WTC11 (cell line): Measurements from ENCODE around the gene TCAP. TPM values are rescaled to one million over a fixed set of nuclear protein-coding genes. Genes with fewer than 3 reads are reported as not detected.

Experiments used
- ATAC-seq: fragments of 200-7000 bp; cut with Tn5 transposase; 2 replicates; pipeline ENCODE4 v1.10.0; 2021; ENCODE audit warnings: mild to moderate bottlenecking, moderate library complexity
- CTCF ChIA-PET: fragments of 300-600 bp; sonication (Branson Sonifier 250); formaldehyde crosslinking; loops from one replicate; lab custom pipeline; 2021; ENCODE audit warnings: antibody characterized with exemption; lab: Charles Lee
- POLR2A ChIA-PET: fragments of 350-600 bp; sonication (Branson Sonifier 250); formaldehyde crosslinking; loops from one replicate; lab custom pipeline; 2021; ENCODE audit warnings: antibody characterized with exemption; lab: Charles Lee
- DNase-seq: peaks from one replicate; pipeline ENCODE4 v3.0.0; 2021; ENCODE audit warnings: low spot score
- H3K27ac Mint-ChIP-seq: 2 replicates; pipeline ENCODE4 v1.8.0; 2021; ENCODE audit warnings: mixed read lengths
- H3K27me3 Mint-ChIP-seq: 2 replicates; pipeline ENCODE4 v1.8.0; 2021; ENCODE audit warnings: low read depth, mild to moderate bottlenecking, moderate library complexity, mixed read lengths
- H3K36me3 Mint-ChIP-seq: 2 replicates; pipeline ENCODE4 v1.8.0; 2021; ENCODE audit warnings: mixed read lengths
- H3K4me1 Mint-ChIP-seq: 2 replicates; pipeline ENCODE4 v1.8.0; 2022; ENCODE audit warnings: mixed read lengths
- H3K4me3 Mint-ChIP-seq: 2 replicates; pipeline ENCODE4 v1.8.0; 2021; ENCODE audit warnings: mild to moderate bottlenecking, moderate library complexity, mixed read lengths
- H3K9me3 Mint-ChIP-seq: 2 replicates; pipeline ENCODE4 v1.8.0; 2021; ENCODE audit warnings: mixed read lengths
- CREB1 ChIP-seq: sonication (generic); formaldehyde crosslinking; IDR thresholded peaks from 2 replicates; pipeline ENCODE4 v1.8.0; 2023; ENCODE audit warnings: mild to moderate bottlenecking, missing genetic modification reagents
- CREM ChIP-seq: sonication (generic); formaldehyde crosslinking; IDR thresholded peaks from 2 replicates; pipeline ENCODE4 v1.8.1; 2022; ENCODE audit warnings: mild to moderate bottlenecking, missing genetic modification reagents, moderate library complexity
- FOXJ3 ChIP-seq: sonication (generic); formaldehyde crosslinking; IDR thresholded peaks from 2 replicates; pipeline ENCODE4 v1.9.0; 2021; ENCODE audit warnings: missing genetic modification reagents, mild to moderate bottlenecking, borderline replicate concordance
- FOXK1 ChIP-seq: sonication (generic); formaldehyde crosslinking; IDR thresholded peaks from 2 replicates; pipeline ENCODE4 v1.8.0; 2022; ENCODE audit warnings: mild to moderate bottlenecking, moderate library complexity, missing genetic modification reagents
- HMGXB4 ChIP-seq: sonication (generic); formaldehyde crosslinking; IDR thresholded peaks from 2 replicates; pipeline ENCODE4 v1.8.1; 2023; ENCODE audit warnings: mild to moderate bottlenecking, moderate library complexity, missing genetic modification reagents
- NR2C2 ChIP-seq: sonication (generic); formaldehyde crosslinking; IDR thresholded peaks from 2 replicates; pipeline ENCODE4 v1.8.0; 2022; ENCODE audit warnings: mild to moderate bottlenecking, missing genetic modification reagents
- PRDM15 ChIP-seq: sonication (generic); formaldehyde crosslinking; IDR thresholded peaks from 2 replicates; pipeline ENCODE4 v1.8.0; 2022; ENCODE audit warnings: missing genetic modification reagents
- RELA ChIP-seq: sonication (generic); formaldehyde crosslinking; IDR thresholded peaks from 2 replicates; pipeline ENCODE4 v1.8.1; 2022; ENCODE audit warnings: missing genetic modification reagents, mild to moderate bottlenecking, borderline replicate concordance
- TEAD4 ChIP-seq: sonication (generic); formaldehyde crosslinking; IDR thresholded peaks from 2 replicates; pipeline ENCODE4 v1.8.0; 2022; ENCODE audit warnings: mild to moderate bottlenecking, missing genetic modification reagents
- USF2 ChIP-seq: sonication (generic); formaldehyde crosslinking; IDR thresholded peaks from 2 replicates; pipeline ENCODE4 v1.8.1; 2023; ENCODE audit warnings: mild to moderate bottlenecking, missing genetic modification reagents, moderate library complexity
- ZNF416 ChIP-seq: fragments of 250-450 bp; sonication (Bioruptor Pico); IDR thresholded peaks from 2 replicates; pipeline ENCODE4 v1.9.0; 2021; ENCODE audit warnings: mild to moderate bottlenecking, inconsistent platforms
- ZNF423 ChIP-seq: fragments of 250-450 bp; sonication (Bioruptor Pico); IDR thresholded peaks from 2 replicates; pipeline ENCODE4 v2.1.2; 2022; ENCODE audit warnings: mild to moderate bottlenecking, moderate library complexity
- ZNF512 ChIP-seq: sonication (generic); formaldehyde crosslinking; IDR thresholded peaks from 2 replicates; pipeline ENCODE4 v1.8.1; 2022; ENCODE audit warnings: missing genetic modification reagents, borderline replicate concordance
- total RNA-seq: library from RNA; stranded (reverse); gene quantifications from 3 replicates; pipeline ENCODE4 v1.2.3, GENCODE V29; 2021
- TF ChIP-seq, protein P1 (sequence below): sonication (generic); formaldehyde crosslinking; IDR thresholded peaks from 2 replicates; pipeline ENCODE4 v1.8.1; 2022; ENCODE audit warnings: low read depth, mild to moderate bottlenecking, moderate library complexity, missing genetic modification reagents, borderline replicate concordance

TCAP gene
- total RNA-seq, 1 experiment from 2014 or later = 2.9 TPM

DNA sequence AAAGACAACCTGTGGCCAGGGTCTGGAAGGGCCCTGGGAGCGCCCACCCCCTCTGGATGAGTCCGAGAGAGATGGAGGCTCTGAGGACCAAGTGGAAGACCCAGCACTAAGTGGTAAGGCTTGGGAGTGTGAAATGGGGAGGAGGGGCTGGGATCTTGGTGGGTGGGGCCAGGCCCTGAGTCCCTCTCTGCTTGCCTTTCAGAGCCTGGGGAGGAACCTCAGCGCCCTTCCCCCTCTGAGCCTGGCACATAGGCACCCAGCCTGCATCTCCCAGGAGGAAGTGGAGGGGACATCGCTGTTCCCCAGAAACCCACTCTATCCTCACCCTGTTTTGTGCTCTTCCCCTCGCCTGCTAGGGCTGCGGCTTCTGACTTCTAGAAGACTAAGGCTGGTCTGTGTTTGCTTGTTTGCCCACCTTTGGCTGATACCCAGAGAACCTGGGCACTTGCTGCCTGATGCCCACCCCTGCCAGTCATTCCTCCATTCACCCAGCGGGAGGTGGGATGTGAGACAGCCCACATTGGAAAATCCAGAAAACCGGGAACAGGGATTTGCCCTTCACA, 29.5 kb upstream of the TCAP start:
- POLR2A ChIA-PET = no interaction called here
- ATAC-seq (no peak), DNase-seq (no peak)
- CTCF ChIA-PET = interaction anchor here (1.2 to 23.6 kb wide), 11 partner anchors 12 to 94 kb away, joined by 3 to 876 read pairs (median 6); partner anchors contain the start of genes PNMT, PPP1R1B and TCAP
- no peaks in the 10 kb centered on the region for H3K9me3 Mint-ChIP-seq
- H3K36me3 Mint-ChIP-seq = no peaks in the 10 kb centered on the region
- no peaks in the 10 kb centered on the region for H3K27me3 Mint-ChIP-seq
- peak overlapping the region; percentile 64 for H3K27ac Mint-ChIP-seq
- H3K4me1 Mint-ChIP-seq = peaks cover 80% of the 10 kb centered on the region
- peak; percentile 17; the same call in 1 of the 2 replicates for TF ChIP-seq PRDM15 (CRISPR knock-in tag)
- no peak for TF ChIP-seq USF2 (CRISPR knock-in tag)
- H3K4me3 Mint-ChIP-seq = no peak overlapping the region

GRCh38 chr17:39636587-39636926, 28.6 kb upstream of the TCAP start:
- Mint-ChIP-seq H3K4me1 (peaks cover 72% of the 10 kb centered on the region), H3K36me3 (no peaks in the 10 kb centered on the region), H3K9me3 (no peaks in the 10 kb centered on the region), H3K4me3 (peak overlapping the region; percentile 76), H3K27me3 (no peaks in the 10 kb centered on the region), H3K27ac (peak overlapping the region; percentile 64)
- CTCF ChIA-PET = interaction anchor here (1.0 to 23.6 kb wide), 6 partner anchors 10 to 89 kb away, joined by 3 to 851 read pairs (median 10); partner anchors contain the start of gene PPP1R1B
- TF ChIP-seq HMGXB4 (CRISPR knock-in tag) (no peak), ZNF416 (CRISPR knock-in tag) (no peak), ZNF512 (no peak)
- no peak for ATAC-seq
- DNase-seq = no peak
- POLR2A ChIA-PET = no interaction called here

DNA sequence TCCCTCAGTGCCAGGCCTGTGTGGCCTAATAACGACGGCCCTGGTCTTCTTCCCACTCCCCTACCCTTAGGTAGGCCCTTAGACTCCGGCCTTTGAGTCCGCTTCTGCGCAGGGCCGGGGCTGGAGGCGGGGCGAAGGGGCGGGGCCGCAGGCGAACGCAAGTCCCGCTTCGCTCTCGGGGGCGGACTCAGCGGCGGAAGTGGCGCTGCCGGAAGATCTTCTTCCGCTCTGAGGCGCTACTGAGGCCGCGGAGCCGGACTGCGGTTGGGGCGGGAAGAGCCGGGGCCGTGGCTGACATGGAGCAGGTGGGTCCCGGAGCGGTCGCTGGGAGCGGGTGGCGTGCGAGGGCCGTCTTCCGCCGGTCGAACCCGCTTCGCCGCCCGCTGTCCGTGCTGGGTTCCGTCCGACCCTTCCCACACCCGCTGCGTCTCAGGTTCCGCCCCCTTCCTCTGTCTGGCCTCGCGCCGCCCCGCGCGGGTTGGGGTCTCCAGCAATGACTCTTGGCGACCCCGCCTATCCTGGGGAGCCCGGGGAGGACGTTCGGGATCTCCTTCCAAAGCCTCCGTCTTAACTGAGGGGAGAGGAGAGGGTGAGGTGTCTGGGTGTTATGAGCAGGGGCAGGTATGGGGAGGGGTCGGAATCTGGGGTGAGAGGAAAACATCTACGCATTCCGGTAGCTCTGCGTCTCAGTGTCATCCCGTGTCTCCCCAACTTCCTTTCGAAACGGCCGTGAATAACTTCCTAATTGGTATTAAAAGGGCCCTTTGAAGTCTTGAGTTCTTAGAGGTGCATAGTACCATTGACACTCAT, 28.0 kb upstream of the TCAP start, which contains the start of gene STARD3:
Gene STARD3, plus strand, starts transcription at position 218 of the 810 bp plus-strand sequence. CDS start 16,388 bp downstream, outside the sequence.
- H3K4me3 Mint-ChIP-seq = peak within 1 kb of the TSS; percentile 76
- CTCF ChIA-PET = interaction anchor here (0.6 to 23.6 kb wide), 12 partner anchors 9 to 92 kb away, joined by 3 to 851 read pairs (median 3); partner anchors contain the start of genes PNMT and PPP1R1B
- POLR2A ChIA-PET = no interaction called here
- H3K36me3 Mint-ChIP-seq = no peaks in the 10 kb centered on the region
- no peaks in the 10 kb centered on the region for H3K27me3 Mint-ChIP-seq
- ATAC-seq (peak; percentile 72), DNase-seq (peak; percentile 94)
- peak within 1 kb of the TSS; percentile 64 for H3K27ac Mint-ChIP-seq
- H3K9me3 Mint-ChIP-seq = no peaks in the 10 kb centered on the region
- peaks cover 70% of the 10 kb centered on the region for H3K4me1 Mint-ChIP-seq
- TF ChIP-seq FOXK1 (CRISPR knock-in tag) = peak; percentile 69
- TF ChIP-seq, protein P1, sequence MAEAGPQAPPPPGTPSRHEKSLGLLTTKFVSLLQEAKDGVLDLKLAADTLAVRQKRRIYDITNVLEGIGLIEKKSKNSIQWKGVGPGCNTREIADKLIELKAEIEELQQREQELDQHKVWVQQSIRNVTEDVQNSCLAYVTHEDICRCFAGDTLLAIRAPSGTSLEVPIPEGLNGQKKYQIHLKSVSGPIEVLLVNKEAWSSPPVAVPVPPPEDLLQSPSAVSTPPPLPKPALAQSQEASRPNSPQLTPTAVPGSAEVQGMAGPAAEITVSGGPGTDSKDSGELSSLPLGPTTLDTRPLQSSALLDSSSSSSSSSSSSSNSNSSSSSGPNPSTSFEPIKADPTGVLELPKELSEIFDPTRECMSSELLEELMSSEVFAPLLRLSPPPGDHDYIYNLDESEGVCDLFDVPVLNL (CRISPR knock-in tag) = no peak
- no peak for TF ChIP-seq CREM
- no peak for TF ChIP-seq TEAD4 (CRISPR knock-in tag)
- no peak for TF ChIP-seq CREB1 (CRISPR knock-in tag)
- no peak for TF ChIP-seq FOXJ3 (CRISPR knock-in tag)
- no peak for TF ChIP-seq ZNF423 (CRISPR knock-in tag)
- TF ChIP-seq PRDM15 (CRISPR knock-in tag) = peak; percentile 64
- TF ChIP-seq USF2 (CRISPR knock-in tag) = 0 out of 2 replicates have a peak, but pooled peaks have one; percentile 29
- 0 out of 2 replicates have a peak, but pooled peaks have one; percentile 16 for TF ChIP-seq NR2C2 (CRISPR knock-in tag)
- no peak for TF ChIP-seq RELA (CRISPR knock-in tag)
